ENCODE measurements around the gene INTS1.

INTS1 gene

DNA sequence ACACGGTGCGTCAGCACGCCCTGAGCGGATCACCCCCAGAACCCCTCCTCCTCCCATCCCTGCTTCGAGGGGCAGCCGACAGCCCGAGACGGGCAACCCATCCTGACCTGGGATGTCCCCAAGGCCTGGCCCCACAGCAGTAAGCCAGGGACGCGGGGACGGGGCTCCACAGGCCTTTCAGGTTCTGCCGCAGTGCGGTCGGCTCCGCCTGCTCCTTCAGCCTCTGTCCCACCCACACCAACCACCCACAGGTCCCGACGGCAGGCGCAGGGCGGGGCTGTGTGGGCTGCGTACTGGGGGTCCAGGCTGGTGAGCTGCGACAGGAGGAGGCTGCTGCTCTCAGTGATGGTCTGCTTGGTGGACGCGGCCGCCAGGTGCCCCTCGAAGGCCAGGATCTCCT lies 16.7 kb downstream of the INTS1 start:
- DNase-seq = no peak

DNA sequence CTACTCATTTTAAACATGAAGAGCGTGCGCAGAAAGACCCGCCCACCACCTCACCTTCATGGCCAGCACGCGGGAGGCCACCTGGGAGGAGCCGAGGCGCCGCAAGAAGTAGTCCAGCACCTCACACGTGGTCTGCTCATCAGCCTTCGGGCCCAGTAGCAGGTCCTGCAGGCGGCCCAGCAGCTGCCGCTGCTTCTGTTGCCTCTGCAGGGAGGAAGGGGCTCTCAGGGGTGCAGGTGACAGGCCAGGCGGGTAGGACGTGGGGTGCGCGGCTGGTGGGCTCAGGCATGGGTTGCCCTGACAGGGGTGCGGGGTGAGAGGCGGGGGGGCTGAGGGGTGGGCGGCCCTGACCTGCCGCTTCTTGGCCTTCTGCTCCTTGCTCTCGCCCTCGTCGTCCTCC lies 17.6 kb downstream of the INTS1 start:
- no peak for DNase-seq

DNA sequence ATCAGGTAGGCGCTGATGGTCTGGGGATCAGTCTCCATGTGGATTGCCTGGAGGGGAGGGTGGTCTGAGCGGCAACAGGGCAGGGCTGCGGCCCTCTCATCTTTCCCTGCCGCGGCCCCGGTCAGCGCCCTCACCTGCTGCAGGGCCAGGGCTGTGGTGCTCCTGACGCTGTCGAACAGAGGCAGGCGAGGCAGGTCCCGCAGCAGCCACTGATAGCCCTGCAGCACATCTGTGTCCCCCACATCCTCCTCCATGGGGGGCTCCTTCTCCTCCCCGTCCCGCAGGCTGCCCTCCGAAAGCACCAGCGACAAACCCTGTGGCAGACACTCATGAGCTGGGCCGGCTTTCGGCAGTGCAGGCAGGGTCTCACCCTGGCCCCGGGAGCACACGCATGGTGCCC lies 19.0 kb downstream of the INTS1 start:
- no peak for DNase-seq

DNA sequence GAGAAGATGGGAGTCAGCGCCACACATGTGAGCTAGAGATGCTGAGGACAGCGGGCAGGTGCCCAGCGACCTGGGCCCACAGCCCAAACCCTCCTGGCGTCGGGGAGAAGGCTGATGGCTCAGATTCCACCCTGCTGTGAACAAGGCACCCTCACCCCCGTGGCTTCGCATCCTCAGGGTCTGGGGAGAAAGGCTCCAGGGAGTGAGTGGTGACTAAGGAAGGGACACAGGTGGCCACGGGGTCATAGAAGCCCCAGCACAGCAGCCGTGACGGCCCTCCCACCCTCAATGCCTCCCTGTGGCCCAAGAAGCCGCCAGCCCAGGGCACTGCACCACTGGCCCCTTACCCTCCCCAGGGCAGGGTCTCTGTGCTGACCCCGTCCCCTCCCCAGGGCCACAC lies 19.6 kb downstream of the INTS1 start:
- no peak for DNase-seq

DNA sequence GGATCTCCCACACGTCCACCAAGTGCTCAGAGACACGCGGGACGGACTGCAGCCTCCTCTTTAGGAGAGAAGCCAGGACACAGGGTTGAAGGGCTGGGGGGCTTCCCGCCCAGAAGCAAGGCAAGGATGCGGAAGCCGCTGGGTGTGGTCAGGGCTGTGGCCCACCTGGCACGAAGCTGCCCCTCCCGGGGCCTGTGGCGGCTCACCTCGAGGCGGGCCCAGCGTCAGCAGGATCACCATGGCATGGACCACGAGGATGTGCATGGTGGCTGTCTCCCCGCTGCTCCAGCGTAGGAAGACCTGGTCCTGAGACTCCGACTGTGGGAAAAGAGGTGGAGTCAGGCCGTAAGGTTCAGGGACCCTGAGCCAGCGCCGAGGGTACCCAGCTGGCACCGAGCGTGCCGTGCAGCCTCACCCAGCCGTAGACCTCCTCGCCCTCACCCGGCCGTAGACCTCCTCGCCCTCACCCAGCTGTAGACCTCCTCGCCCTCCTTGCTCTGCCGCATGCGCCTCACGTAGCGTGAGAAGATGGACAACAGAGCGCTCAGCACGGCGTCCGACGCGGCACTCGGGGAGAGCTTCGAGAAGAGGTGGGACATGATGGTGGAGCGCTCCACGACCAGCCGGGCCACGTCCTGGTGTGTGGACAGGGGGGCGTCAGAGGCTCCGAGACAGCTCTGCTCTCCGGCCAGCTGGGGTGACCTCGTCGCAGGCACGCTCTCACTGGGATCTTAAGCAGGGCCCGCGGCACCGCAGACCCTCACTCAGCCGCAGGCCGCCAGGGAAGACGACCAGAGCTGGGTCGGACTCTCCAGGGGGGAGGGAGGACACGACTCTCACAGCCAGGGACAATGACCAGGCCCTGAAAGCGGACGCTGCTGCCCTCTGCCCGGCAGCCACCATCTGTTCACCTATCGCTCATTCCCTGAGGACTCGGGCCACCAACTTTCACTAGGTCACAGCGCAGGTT lies 20.4 kb downstream of the INTS1 start:
- no peak for DNase-seq

DNA sequence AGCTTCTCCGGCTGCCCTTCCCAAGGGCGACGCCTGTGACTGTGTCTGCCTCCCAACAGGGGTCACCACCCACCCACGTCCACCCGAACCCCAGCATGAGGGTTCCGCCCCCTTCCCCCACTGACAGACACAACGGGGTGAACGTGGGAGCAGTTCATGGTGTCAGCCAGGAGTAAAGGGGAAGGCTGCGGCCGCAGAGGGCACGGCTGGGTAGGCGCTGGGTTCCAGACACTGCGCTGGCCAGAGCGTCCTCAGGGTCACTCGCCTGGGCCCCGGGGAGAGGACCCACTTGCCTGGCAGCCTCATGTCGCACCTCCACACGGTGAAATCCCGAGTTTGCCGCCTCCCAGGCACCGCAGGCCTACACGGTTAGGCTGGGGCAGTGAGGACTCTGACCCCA lies 21.1 kb downstream of the INTS1 start:
- no peak for DNase-seq

DNA sequence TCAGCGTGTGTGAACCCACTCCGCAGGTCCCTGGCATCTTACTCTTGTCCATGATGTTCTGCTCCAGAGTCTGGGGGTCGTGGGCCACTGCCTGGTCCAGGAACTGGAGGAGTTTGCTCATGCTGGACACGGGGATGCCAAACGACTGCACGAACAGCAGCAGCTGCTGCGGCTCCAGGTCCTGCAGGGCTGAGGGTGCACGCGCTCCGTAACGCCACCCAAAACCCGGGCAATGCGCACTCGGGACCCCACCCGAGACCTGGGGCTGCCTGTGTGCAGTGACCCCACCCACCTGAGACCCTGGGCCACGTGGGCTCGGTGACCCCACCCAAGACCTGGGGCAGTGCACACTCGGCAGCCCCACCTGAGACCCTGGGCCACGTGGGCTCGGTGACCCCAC lies 22.9 kb downstream of the INTS1 start:
- DNase-seq = no peak

DNA sequence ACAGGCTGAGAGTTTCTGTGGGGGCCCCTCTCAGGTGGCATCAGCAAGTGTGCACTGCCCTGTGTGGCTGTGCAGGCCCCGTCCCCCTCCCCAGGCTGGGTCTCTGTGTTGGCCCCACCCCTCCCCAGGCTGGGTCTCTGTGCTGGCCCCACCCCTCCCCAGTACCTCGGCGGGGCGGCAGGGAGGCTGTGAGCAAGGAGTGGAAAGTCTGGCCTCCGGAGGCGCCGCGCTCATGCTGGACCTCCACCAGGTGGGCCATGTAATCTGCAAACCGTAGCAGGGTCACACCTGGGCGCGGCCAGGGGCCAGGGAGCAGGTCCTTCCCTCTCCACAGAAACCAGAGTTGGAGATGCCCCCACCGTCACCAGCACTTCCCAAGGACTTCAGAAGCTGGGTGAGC lies 23.5 kb downstream of the INTS1 start:
- no peak for DNase-seq

DNA sequence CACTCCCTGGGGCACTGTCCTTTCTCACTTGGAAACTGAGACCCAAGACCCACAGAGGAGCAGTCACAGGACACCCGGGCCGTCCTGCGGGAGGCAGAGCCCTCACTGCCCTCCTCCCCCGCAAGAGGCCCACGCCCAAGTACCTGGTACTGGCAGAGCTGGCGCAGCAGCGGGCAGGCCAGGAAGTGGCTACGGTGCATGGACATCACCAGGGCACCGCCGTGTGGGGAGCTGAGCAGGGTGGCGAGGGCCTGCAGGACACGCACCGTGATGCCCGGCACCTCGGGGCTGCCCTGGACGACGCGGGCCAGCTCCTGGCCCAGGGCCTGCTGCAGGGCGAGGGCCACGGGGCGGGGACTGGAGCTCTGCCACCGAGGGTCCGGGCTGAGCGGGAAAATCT lies 24.9 kb downstream of the INTS1 start:
- DNase-seq = no peak

DNA sequence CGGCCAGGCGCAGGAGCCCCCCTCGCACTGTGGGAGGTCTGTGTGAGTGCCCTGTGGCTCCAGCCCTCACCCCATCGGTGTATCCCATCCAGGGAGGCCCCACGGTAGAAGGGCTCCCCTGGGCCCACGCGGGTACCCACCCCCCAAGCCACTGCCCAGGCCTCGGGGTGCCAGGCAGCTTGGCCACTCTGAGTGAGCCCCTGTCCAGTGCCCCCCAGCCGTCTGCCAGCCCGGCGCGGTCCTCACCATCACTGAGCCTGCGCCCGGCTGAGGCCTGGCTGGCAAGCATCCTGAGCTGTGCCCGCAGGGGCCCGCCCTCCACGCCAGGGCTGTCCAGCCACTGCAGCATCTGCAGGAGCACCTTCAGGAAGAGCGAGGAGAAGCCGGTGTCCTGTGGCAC lies 25.7 kb downstream of the INTS1 start:
- no peak for DNase-seq

DNA sequence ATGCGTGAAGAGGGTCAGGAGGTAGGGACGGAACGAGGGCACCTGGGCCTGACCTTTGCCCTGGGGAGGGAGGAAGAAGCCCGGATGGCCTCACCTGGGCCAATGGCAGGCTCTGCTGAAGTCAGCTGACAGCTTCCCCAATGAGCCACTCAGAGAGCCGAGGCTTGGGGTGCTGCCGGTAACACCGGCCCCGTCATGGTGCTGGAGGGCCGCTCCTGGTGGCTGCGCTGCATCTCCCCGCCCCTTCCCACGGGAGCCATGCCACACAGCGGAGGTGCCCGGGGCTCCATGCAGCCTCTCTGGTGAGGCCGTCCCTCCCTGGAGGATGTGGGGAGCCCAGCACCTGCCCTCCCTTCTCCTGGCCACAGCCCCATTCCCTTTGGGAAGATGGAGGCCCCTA lies 27.3 kb downstream of the INTS1 start:
- no peak for DNase-seq

DNA sequence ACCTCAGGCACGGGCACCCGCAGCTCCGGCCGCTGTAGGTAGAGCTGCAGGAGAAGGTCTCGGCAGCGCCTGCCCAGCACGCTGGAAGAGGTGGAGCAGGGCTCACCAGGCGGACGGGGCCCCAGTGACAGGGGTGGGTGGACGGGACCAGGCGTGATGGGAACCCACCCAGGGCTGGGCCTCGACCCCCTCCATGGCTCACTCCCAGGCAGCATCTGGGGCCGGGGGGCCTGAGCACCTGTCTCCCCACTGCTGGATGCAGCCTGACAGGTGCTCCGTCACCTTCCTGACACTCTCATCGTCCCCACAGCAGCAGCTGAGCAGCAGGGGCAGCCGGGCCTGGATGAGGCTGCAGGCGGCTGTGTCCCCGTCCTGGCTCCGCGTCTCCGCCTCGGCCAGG lies 28.2 kb downstream of the INTS1 start:
- DNase-seq = no peak

DNA sequence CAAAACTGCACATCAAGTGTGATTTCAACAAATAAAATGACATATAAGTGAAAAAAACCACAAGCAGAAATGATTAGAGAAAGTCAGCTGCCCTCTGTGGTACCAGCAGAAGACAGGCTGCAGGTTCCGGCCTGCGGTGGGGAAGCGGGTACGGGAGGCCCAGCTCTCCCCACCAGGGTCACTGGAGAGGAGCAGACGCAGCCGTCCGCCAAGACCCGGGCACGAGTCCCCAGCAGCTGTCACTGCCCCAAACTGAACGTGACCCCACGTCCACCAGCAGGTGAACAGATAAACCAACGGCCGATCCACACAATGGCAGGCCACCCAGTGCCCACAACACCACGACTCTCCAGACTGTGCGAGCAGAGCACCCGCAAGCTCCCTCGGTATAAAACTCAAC lies 28.8 kb downstream of the INTS1 start:
- DNase-seq = no peak

DNA sequence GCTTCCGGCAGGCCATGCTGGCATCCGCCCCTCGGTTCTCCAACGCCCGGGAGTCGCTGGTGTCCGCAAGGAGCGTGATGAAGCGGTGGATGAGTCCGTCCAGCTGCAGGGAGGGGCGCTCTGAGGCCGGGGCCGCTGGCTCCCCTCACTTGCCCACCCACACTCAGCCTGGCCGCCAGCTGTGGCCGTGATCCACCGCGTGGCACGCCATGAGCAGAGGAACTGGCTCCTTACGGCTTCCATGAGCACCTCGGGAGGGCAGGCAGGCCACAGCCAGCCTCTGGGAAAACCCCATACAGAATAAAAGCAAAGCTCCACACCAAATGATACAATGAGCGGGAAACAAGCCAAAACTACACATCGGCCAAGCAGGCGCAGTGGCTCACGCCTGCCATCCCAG lies 29.5 kb downstream of the INTS1 start:
- DNase-seq = no peak

DNA sequence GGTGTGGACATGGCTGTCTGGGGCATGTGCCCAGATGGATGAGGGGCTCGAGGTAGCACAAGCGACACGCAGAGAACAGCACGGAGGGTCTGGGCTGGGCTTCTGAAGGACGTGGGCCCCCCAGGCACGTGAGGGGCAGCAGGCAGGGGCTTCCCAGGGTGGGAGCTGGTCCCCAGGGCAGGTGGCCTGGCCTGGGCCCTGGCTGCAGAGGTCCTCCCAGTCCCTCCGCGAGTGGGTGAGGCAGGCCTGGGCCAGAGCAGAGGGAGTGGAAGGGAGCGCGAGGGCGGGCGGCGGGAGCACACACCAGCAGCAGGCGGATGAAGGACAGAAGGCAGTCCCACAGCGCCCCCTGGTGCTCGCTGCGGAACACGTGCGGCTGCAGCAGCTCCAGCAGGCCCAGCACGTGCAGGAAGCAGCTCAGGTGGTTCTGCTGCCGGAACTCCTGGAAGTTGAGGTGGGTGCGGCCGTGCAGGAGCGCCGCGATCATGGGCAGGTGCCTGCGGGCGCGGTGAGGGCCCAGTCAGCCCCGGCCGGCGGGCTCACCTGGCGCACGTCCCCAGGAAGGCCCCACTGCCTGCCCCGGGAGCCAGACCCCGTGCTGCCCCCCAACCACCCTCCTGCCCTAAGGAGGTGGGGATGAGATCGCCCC lies 30.2 kb downstream of the INTS1 start:
- peak; percentile 77 for DNase-seq

DNA sequence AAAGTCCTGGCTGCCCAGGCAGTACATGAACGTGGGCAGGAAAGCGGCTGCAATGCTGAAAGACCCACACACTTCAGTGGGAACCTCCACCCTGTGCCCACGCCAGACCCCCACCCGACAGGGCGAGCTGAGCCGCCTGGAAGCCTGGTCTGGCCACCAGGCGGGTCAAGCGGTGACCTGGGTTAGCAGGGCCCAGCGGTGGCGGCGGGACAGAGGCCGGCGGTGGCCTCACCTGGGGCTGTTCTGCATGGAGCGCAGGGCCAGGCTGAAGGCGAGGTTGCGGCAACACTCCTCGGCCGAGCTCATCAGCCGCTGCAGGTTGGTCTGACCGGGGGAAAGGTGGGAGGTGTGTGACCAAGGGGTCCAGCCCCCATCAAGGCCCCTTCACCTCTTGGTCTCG lies 33.3 kb downstream of the INTS1 start:
- no peak for DNase-seq

DNA sequence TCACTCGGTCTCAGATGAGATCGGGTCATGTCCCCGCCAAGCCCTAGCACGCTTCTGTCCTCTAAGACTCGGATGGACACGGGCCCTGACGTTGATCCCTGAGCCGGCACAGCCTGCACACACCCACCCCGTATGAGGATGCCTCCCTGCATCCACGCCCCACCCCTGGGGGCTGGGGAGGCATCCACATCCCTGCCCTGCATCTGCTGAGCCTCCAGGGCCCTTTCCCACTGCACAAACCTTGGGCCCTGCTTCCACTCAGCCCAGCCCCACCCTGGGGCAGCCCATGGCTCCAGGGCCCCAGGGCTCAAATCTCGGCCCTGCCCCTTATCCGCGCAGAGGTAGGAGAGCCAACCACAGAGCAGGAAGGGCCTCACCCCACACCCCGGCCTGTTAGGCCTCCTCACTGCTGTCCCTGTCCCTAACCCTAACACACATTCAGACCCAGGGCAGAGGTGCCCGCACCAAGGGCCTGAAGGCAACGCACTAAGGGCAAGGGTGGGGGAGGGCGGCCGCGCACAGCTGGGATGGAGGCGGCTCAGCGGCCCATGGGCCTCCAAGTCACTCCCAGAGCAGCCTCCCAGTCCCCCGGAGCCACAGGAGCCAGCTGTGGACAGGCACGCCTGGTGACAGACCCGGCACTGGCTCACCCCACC lies 35.4 kb downstream of the INTS1 start:
- no peak for DNase-seq

DNA sequence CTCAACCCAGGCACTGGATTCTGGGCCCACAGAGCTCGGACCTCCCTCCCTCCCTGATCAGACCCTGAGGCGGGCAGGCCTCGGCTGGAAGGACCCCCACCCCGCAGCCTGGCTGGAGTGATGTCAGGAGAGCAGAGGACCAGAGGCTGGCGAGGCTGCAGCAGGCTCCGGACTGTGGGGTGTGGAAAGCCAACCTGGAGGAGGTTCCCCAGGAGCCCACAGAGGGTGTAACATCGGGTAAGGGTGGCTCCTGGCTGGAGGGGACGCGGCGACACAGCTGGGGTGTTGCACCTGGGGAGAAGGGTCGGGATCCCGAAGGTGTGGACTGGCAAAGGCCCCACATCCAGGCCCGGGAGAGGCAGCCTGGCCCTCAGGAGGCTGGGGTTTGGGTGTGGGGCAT lies 36.0 kb downstream of the INTS1 start:
- no peak for DNase-seq

DNA sequence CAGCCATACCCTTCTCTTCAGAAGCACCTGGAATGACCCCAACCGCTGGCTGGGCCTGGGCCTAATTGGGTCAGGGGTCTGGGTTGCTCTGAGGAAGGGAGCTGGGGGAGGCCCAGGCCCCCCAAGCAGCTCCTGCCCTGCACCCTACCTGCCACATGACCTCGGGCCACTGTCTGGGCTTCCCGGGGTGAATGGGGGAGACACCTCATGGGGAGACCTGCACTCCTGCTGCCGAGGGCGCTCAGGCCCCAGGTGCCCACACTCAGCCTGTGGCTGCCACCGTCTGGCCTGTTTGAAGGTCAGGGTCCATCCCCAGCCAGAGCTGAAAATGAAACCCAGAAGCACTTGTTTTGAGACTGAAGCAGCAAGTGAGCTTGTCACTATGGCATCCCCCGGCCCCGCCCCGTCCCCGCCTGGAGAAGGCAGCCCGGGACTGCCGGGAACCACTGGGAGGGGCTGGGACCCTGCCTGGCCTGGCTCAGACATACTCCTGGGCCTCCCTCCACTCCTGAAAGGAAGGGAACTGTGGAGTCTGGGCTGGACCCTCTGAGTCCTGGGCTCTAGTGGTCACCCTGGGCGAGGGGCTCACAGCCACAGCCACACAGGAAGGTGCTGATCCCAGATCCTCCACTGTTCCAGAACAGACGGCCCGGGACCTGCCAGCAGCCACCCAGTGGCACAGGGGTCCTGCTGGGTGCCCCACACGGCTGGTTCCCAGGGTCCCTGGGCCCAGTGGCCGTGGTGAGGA lies 37.5 kb downstream of the INTS1 start:
- no peak for DNase-seq

DNA sequence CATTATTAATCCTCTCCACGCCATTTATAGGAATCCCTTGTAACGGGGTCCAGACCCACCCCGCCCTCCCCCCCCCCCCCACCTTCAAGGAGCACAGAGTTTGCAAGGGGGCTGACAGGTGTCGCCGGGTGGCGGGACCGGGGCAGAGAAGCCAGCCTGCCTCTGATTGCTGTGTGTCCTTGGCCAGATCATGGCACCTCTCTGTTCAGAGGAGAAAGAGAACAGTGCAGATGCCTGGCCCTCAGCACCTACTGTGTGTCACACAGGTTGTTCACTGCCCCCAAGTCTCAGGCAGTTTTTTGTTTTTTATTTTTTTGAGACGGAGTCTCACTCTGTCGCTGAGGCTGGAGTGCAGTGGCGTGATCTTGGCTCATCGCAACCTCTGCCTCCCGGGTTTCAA lies 39.5 kb downstream of the INTS1 start:
- DNase-seq = no peak

DNA sequence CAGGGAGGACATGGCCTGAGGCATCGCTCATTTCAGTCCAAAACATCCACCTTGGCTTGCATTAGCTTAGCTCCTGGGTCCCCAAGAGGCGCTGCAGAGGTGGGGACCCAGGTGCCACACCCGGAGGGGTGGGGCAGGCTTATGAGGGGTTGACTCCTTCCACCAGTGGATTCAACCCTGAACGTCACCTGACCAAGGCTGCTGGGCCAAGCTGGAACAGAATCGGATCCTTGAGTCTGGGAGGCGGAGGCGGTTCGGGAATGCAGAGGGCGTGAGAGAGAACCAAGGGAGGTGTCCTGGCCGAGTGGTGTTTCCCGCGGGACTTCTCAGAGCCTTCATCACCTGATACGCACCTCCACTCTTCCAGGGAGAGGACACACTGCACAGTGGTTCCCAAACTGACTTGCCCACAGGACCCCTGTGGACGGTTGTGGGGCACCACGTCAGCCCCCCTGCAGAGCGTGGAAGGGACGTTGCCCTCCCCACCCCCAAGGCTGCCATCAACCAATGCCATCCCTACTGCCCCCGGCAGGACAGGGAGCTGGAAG lies 40.4 kb downstream of the INTS1 start:
- no peak for DNase-seq

DNA sequence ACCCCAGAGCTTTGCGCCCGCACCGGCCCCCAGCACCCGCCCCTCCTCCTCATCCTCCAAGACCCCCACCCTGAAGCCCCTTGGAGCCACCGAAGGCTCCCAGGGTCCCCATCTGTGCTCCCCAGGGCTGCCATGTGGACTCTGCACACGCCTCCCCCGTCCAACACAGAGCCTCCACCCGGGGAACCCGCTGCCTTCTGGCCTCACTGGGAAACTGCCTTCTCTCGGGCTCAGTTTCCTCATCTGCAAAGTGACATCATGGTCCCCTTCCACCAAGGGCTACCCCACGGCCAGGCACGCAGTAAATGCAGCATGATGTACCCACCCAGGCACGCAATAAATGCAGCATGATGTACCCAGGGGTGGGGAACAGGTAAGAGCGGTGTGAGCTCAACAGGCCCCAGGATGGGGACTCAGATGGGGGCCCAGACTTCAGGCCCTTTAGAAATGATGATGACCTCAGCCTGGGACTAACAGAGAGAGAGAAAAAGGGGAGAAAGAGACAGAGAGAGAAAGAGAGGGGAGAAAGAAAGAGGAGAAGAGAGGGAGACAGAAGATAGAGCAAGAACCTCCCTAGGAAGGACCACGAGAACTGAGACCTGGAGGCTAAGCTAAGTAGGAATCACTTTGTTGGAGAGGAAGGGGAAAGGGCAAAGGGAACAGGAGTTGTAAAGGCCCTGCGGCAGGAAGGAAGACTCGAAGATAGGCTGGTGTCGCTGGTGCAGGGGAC lies 42.4 kb downstream of the INTS1 start:
- DNase-seq = no peak

Data from activated CD4-positive, alpha-beta T cell treated with anti-CD3 and anti-CD28 coated beads for 1 hour (primary cell).